Caco-2 (cell line): Measurements from ENCODE around the gene FLT3LG. TPM values are rescaled to one million over a fixed set of nuclear protein-coding genes. Genes with fewer than 3 reads are reported as not detected.

Source experiments
- BruUV-seq: library from RNA; stranded (reverse); fragments of 400-500 nt; replicated peaks from 2 replicates; lab custom pipeline; 2021; lab: Mats Ljungman, UMichigan
- CTCF ChIA-PET: fragments of 300-600 bp; sonication (Branson Sonifier 250); formaldehyde crosslinking; loops from one replicate; lab custom pipeline; 2022; ENCODE audit warnings: antibody characterized with exemption; lab: Charles Lee
- POLR2A ChIA-PET: fragments of 300-600 bp; sonication (Branson Sonifier 250); formaldehyde crosslinking; loops from one replicate; lab custom pipeline; 2022; ENCODE audit warnings: antibody characterized with exemption; lab: Charles Lee
- DNase-seq, 2 experiments: peaks; one replicate each; pipeline versions ENCODE4 v3.0.0 to v3.0.0-alpha.2; 2020 to 2022
- H3K27me3 ChIP-seq: replicated peaks from 2 replicates; pipeline ENCODE4 v1.6.0; 2011; ENCODE audit warnings: low read length; ENCODE audit not compliant: control insufficient read depth, insufficient read depth
- H3K36me3 ChIP-seq: 2 replicates; pipeline ENCODE4 v1.5.1; 2011; ENCODE audit warnings: low read length; ENCODE audit not compliant: control insufficient read depth, insufficient read depth
- H3K4me1 ChIP-seq: fragments of 250-450 bp; sonication (Bioruptor Pico); 2 replicates; pipeline ENCODE4 v1.5.1; 2020; ENCODE audit warnings: mild to moderate bottlenecking
- H3K4me3 ChIP-seq: 2 replicates; pipeline ENCODE4 v1.5.1; 2011; ENCODE audit warnings: low read depth, mild to moderate bottlenecking, control low read depth, low read length
- H3K9me3 ChIP-seq: fragments of 250-450 bp; sonication (Bioruptor Pico); 2 replicates; pipeline ENCODE4 v1.5.1; 2020; ENCODE audit warnings: mild to moderate bottlenecking, moderate library complexity
- H3K27ac Mint-ChIP-seq: one replicate; pipeline ENCODE4 v1.8.0; 2022; ENCODE audit warnings: mixed read lengths; ENCODE audit not compliant: unreplicated experiment
- H3K27me3 Mint-ChIP-seq: one replicate; pipeline ENCODE4 v1.8.0; 2022; ENCODE audit warnings: mixed read lengths; ENCODE audit not compliant: insufficient read depth, unreplicated experiment
- H3K36me3 Mint-ChIP-seq: one replicate; pipeline ENCODE4 v1.8.0; 2022; ENCODE audit warnings: mild to moderate bottlenecking, mixed read lengths; ENCODE audit not compliant: insufficient read depth, unreplicated experiment
- H3K4me1 Mint-ChIP-seq: one replicate; pipeline ENCODE4 v1.8.0; 2022; ENCODE audit warnings: low read depth, mixed read lengths; ENCODE audit not compliant: unreplicated experiment
- H3K4me3 Mint-ChIP-seq: one replicate; pipeline ENCODE4 v1.8.0; 2022; ENCODE audit warnings: mild to moderate bottlenecking, moderate library complexity, mixed read lengths; ENCODE audit not compliant: unreplicated experiment
- H3K9me3 Mint-ChIP-seq: one replicate; pipeline ENCODE4 v1.8.0; 2022; ENCODE audit warnings: mixed read lengths; ENCODE audit not compliant: unreplicated experiment
- CTCF ChIP-seq, 2 experiments: fragments of 200-600 bp in 1 of 2; IDR thresholded peaks; 1 replicate in 1 of 2; 2 replicates in 1 of 2; pipeline versions ENCODE4 v1.5.1 to v1.8.0; 2011 to 2022; ENCODE audit warnings: antibody characterized with exemption in 1 of 2, control low read depth in 1 of 2, inconsistent platforms in 1 of 2, low read depth in 1 of 2, low read length in 1 of 2, mild to moderate bottlenecking in 1 of 2, moderate library complexity in 1 of 2; ENCODE audit not compliant: insufficient read depth in 1 of 2, severe bottlenecking in 1 of 2, unreplicated experiment in 1 of 2
- intact Hi-C: fragments of 100-400 bp; cut with micrococcal nuclease; formaldehyde crosslinking; loops from one replicate; pipeline ENCODE4 v1.10.0; 2022; ENCODE audit not compliant: unreplicated experiment
- total RNA-seq: library from RNA; stranded (reverse); gene quantifications from 2 replicates; pipeline ENCODE4 v1.2.3, GENCODE V29; 2022

The FLT3LG gene
- total RNA-seq, 1 experiment from 2014 or later, result 2.1 TPM

DNA sequence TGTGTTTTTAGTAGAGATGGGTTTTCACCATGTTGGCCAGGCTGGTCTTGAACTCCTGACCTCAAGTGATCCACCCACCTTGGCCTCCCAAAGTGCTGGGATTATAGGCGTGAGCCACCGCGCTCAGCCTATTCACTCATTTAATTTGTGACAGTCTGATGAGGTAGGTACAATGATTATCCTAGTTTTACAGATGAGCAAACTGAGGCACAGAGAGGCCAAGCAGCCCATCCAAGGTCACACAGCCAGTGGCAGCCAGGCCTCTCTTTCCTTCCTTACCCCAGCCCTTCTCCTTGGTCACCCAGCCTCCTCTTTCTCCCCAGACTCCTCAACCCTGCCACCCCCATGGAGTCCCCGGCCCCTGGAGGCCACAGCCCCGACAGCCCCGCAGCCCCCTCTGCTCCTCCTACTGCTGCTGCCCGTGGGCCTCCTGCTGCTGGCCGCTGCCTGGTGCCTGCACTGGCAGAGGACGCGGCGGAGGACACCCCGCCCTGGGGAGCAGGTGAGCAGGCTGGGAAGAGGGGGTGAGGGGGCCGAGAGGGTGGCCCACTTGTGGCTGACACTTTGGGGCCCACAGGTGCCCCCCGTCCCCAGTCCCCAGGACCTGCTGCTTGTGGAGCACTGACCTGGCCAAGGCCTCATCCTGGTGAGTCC lies 6.1 kb downstream of the FLT3LG start:
- H3K36me3 ChIP-seq, result no peaks in the 10 kb centered on the region
- H3K4me1 ChIP-seq, result no peaks in the 10 kb centered on the region; the same call in 1 of the 2 replicates
- CTCF ChIA-PET, result interaction anchor here (0.6 kb wide), 2 partner anchors 66 to 141 kb away, joined by 3 to 9 read pairs; no protein-coding TSS in a partner anchor
- peaks cover 10% of the 10 kb centered on the region for H3K4me1 Mint-ChIP-seq
- POLR2A ChIA-PET, result interaction anchor here (1.4 kb wide), 1 partner anchor 27 kb away, joined by 13 read pairs; the partner anchor contains the start of gene ALDH16A1
- H3K9me3 ChIP-seq, result no peaks in the 10 kb centered on the region
- TF ChIP-seq CTCF (IDR thresholded peaks at IDR 0.05; ENCODE audit: insufficient read depth in 1 of 2, low read depth in 1 of 2, low read length in 1 of 2, severe bottlenecking in 1 of 2, unreplicated experiment in 1 of 2), result no peak
- intact Hi-C loops, result no loop called here
- peaks cover 14% of the 10 kb centered on the region for H3K36me3 Mint-ChIP-seq
- DNase-seq, result no peak
- BruUV-seq, result no TSS peak
- no peak overlapping the region for H3K4me3 Mint-ChIP-seq
- H3K4me3 ChIP-seq, result no peak overlapping the region
- H3K27me3 Mint-ChIP-seq, result peaks cover 2% of the 10 kb centered on the region
- H3K9me3 Mint-ChIP-seq, result no peaks in the 10 kb centered on the region
- H3K27ac Mint-ChIP-seq, result no peak overlapping the region
- no peaks in the 10 kb centered on the region for H3K27me3 ChIP-seq

GRCh38 chr19:49481020-49481683 lies 7.1 kb downstream of the FLT3LG start:
- peaks cover 5% of the 10 kb centered on the region for H3K4me1 Mint-ChIP-seq
- POLR2A ChIA-PET, result interaction anchor here (1.4 kb wide), 1 partner anchor 28 kb away, joined by 13 read pairs; the partner anchor contains the start of gene ALDH16A1
- no peaks in the 10 kb centered on the region; the same call in 1 of the 2 replicates for H3K4me1 ChIP-seq
- peak in 1 of 2 experiments; percentile 44 for DNase-seq
- H3K4me3 ChIP-seq, result no peak overlapping the region
- H3K9me3 ChIP-seq, result no peaks in the 10 kb centered on the region
- CTCF ChIA-PET, result interaction anchor here (0.5 to 1.1 kb wide), 4 partner anchors 15 to 724 kb away, joined by 3 to 9 read pairs (median 4); partner anchors contain the start of gene RPS11
- TF ChIP-seq CTCF (IDR thresholded peaks at IDR 0.05; ENCODE audit: insufficient read depth in 1 of 2, low read depth in 1 of 2, low read length in 1 of 2, severe bottlenecking in 1 of 2, unreplicated experiment in 1 of 2), result no peak
- no TSS peak for BruUV-seq
- no peak overlapping the region for H3K4me3 Mint-ChIP-seq
- H3K27me3 ChIP-seq, result no peaks in the 10 kb centered on the region
- H3K27me3 Mint-ChIP-seq, result no peaks in the 10 kb centered on the region
- H3K27ac Mint-ChIP-seq, result no peak overlapping the region
- intact Hi-C loops, result no loop called here
- H3K36me3 Mint-ChIP-seq, result peaks cover 9% of the 10 kb centered on the region
- H3K9me3 Mint-ChIP-seq, result no peaks in the 10 kb centered on the region
- H3K36me3 ChIP-seq, result no peaks in the 10 kb centered on the region

DNA sequence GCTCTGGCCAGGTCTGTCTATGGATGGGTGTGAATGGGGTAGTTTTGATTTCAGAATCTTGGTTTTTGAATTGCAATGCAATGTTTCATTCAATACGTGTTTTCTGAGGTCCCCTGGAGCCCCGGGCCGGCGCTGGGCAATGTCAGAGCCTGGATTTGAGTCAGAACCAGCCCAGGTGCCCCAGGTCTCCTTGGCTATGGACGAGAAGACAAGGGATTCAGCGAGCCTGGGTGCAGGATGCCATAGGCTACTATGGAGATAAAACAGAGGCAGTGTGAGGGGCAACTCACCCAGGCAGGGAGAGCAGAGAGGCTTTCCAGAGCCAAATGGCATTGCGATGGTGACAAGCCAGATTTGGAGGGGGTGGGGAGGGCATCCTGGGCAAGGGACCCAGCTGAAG lies 12.2 kb downstream of the FLT3LG start:
- peak overlapping the region; percentile 44 for H3K27ac Mint-ChIP-seq
- CTCF ChIA-PET, result no interaction called here
- DNase-seq, result no peak

More for the DNA sequence above, 12.2 kb downstream of the FLT3LG start:
- Mint-ChIP-seq H3K36me3 (peaks cover 44% of the 10 kb centered on the region), H3K9me3 (no peaks in the 10 kb centered on the region), H3K27me3 (no peaks in the 10 kb centered on the region), H3K4me3 (peak overlapping the region; percentile 13), H3K4me1 (no peaks in the 10 kb centered on the region)
- no peak for TF ChIP-seq CTCF (IDR thresholded peaks at IDR 0.05; ENCODE audit: insufficient read depth in 1 of 2, low read depth in 1 of 2, low read length in 1 of 2, severe bottlenecking in 1 of 2, unreplicated experiment in 1 of 2)
- POLR2A ChIA-PET, result no interaction called here
- no TSS peak for BruUV-seq
- Histone ChIP-seq H3K4me3 (no peak overlapping the region), H3K4me1 (peaks cover 13% of the 10 kb centered on the region; the same call in 1 of the 2 replicates), H3K9me3 (no peaks in the 10 kb centered on the region), H3K36me3 (peaks cover 8% of the 10 kb centered on the region), H3K27me3 (no peaks in the 10 kb centered on the region)
- intact Hi-C loops, result no loop called here
